Skeletal muscle satellite cell (primary cell): ENCODE measurements around the gene ZNF618.

Experiments
- H3K27me3 ChIP-seq: 2 replicates; pipeline ENCODE4 v1.7.0; 2013; ENCODE audit warnings: low read length; ENCODE audit not compliant: control insufficient read depth, insufficient read depth
- H3K36me3 ChIP-seq: 2 replicates; pipeline ENCODE4 v1.7.0; 2013; ENCODE audit warnings: mild to moderate bottlenecking, control low read depth, low read length; ENCODE audit not compliant: insufficient read depth
- H3K4me1 ChIP-seq: 2 replicates; pipeline ENCODE4 v1.7.0; 2013; ENCODE audit warnings: low read length; ENCODE audit not compliant: control insufficient read depth, insufficient read depth
- H3K4me2 ChIP-seq: 2 replicates; pipeline ENCODE4 v1.7.0; 2013; ENCODE audit warnings: mild to moderate bottlenecking, low read length
- H3K4me3 ChIP-seq: 2 replicates; pipeline ENCODE4 v1.7.0; 2013; ENCODE audit warnings: low read length
- H3K9ac ChIP-seq: 2 replicates; pipeline ENCODE4 v1.7.0; 2013; ENCODE audit warnings: mild to moderate bottlenecking, low read depth, low read length, moderate library complexity
- H3K9me3 ChIP-seq: replicated peaks from 2 replicates; pipeline ENCODE4 v1.7.0; 2013; ENCODE audit warnings: mild to moderate bottlenecking, control low read depth, low read length

ZNF618 gene

DNA sequence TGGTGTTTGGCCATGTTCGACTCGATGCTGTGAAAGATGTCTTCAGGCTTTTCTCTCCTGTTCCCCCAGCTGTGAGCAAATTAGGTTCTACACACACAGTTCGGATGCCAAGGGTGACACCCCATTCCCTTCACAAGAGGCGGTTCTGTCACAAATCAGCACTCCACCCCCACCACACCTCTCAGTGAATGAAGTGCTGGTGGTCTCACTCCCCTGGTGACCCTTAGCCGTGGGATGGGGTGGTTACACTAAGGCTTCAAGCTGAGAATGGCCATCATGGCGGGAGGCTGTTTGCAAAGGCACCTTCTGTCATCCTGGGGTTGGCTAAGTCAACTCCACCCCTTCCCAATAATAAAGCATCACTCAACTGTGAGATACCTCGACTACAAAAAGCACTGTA lies 175.6 kb downstream of the ZNF618 start:
- H3K4me2 ChIP-seq, result no peak overlapping the region
- H3K36me3 ChIP-seq, result peaks cover 31% of the 10 kb centered on the region

DNA sequence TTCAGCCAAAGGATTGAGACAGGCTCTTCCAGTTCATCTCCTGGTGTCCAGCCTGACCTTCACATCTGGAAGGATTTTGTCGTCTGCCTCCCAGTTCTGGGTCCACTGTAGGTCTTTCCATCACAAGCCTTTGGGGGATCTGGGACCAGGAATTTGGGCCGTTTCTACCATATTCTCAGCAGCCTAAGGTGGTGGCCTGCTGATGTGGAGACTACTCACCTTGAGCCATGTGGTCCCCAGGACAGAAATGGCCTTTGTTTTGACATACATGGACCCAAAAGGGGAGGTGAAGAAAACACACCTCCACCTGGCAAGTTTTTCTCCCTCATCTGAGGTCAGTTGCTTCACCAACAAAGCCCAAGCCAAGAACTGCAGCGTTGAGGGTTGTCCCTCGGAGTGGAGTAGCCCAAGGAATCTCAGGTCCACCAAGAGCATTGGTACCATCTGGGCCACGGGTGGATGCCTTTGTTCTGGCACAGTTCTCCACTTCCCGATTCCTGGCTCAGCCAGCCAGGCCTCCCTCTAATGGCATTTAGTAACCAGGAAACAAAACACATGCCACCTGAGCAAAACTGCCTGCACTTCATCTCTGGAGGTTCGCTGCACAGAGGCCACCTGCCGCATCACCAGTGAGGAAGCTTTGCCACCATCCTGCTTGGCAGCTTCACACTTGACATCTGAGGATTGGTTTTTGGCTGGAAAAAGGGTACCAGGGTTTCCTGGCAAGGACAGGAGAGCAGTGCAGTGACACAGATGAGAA lies 177.3 kb downstream of the ZNF618 start:
- no peaks in the 10 kb centered on the region for H3K9me3 ChIP-seq
- H3K36me3 ChIP-seq, result peaks cover 22% of the 10 kb centered on the region
- H3K4me1 ChIP-seq, result no peaks in the 10 kb centered on the region
- H3K9ac ChIP-seq, result no peak overlapping the region
- no peak overlapping the region for H3K4me3 ChIP-seq
- no peak overlapping the region for H3K4me2 ChIP-seq
- no peaks in the 10 kb centered on the region for H3K27me3 ChIP-seq

More for the DNA sequence above, 175.6 kb downstream of the ZNF618 start:
- Histone ChIP-seq H3K9ac (no peak overlapping the region), H3K9me3 (no peaks in the 10 kb centered on the region), H3K27me3 (no peaks in the 10 kb centered on the region), H3K4me3 (no peak overlapping the region), H3K4me1 (no peaks in the 10 kb centered on the region)

DNA sequence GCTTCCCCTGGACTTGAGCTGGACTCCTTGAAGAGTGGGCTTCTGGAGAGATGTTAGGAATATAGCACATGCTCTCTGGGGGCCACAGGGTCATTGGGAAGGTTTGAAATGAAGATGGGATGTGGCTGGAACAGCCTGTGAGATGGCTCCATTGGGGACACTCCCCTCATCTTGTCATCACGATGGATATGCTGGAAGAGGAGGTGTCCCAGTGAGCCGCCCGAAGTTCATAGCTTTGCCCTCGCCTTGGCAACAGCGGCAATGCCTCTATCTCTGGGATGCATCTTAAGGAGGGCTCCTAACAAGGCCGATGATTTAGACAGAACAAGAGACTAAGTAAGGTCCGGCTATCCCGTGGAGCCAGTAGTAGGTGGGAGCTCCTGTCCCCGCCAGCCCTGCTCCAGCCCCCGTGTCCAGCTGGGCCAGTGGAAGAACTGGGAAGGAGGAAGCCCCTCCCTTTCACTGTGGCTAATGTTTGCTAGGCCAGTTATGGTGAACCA lies 178.1 kb downstream of the ZNF618 start:
- H3K36me3 ChIP-seq, result peaks cover 14% of the 10 kb centered on the region
- H3K27me3 ChIP-seq, result no peaks in the 10 kb centered on the region
- no peaks in the 10 kb centered on the region for H3K4me1 ChIP-seq
- H3K4me2 ChIP-seq, result no peak overlapping the region
- no peaks in the 10 kb centered on the region for H3K9me3 ChIP-seq
- no peak overlapping the region for H3K4me3 ChIP-seq
- no peak overlapping the region for H3K9ac ChIP-seq

DNA sequence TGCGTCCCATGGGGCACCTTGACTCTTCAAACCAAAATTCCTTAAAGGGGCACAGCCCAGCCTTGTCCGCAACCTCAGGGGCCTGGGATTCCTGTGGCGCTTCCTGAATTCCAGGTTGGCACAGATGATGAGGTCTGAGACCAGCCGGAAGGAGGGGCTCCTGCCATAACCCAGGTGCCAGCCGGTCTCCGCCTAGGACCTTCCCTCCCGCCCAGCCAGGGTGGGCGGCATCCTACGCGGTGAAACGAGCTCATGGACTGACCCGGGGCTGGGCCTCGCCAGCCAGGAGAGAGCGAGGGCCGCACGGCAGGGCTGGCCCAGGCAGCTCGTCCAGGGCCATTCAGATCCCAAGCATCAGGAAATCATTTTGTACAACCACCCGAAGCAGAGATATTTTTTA lies 179.0 kb downstream of the ZNF618 start:
- H3K4me2 ChIP-seq, result no peak overlapping the region
- H3K4me1 ChIP-seq, result no peaks in the 10 kb centered on the region
- no peaks in the 10 kb centered on the region for H3K9me3 ChIP-seq
- H3K4me3 ChIP-seq, result no peak overlapping the region
- no peak overlapping the region for H3K9ac ChIP-seq
- H3K36me3 ChIP-seq, result peaks cover 8% of the 10 kb centered on the region
- H3K27me3 ChIP-seq, result no peaks in the 10 kb centered on the region

DNA sequence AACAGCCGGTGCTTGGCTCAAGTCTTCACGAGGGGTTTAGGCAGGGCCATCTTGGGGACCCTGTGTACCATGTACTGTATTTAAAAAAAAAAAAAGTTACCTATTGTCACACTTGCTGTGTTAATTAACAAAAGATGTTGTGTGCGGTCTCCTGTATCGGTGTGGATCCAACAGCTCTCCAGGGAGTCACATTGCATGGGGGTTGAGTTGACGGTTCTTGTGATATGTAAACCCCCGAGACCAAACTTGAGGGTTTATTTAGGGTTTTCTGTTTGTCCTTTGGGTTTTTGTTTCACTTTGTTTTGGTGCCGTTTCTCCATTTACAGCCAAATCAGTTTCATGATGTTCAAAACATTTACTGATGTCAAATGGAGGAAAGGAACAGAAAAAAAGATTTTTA lies 179.8 kb downstream of the ZNF618 start:
- Histone ChIP-seq H3K9ac (no peak overlapping the region), H3K4me1 (no peaks in the 10 kb centered on the region), H3K4me2 (no peak overlapping the region), H3K27me3 (no peaks in the 10 kb centered on the region), H3K36me3 (peaks cover 8% of the 10 kb centered on the region), H3K4me3 (no peak overlapping the region), H3K9me3 (no peaks in the 10 kb centered on the region)

DNA sequence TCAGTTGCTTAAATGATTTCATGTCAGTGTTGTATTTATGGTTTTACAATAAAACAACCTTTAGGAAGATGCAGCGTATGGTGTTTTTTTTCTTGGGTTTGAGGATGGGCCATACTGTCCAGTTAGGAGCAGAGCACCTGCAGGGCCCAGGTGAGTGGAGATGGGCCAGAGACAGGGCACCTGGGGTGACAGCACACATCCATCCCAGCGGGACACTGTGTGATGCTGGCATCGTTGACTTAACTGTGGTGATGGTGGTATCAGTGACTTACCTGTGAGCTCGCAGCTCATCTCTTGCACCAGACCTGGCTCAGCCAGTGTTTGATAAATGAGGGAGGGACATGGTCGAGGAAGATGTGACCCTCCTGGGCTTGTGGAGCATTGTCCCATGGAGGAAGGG lies 180.4 kb downstream of the ZNF618 start:
- H3K9ac ChIP-seq, result no peak overlapping the region
- no peaks in the 10 kb centered on the region for H3K27me3 ChIP-seq
- peaks cover 5% of the 10 kb centered on the region for H3K36me3 ChIP-seq
- H3K9me3 ChIP-seq, result no peaks in the 10 kb centered on the region
- no peak overlapping the region for H3K4me2 ChIP-seq
- no peaks in the 10 kb centered on the region for H3K4me1 ChIP-seq
- no peak overlapping the region for H3K4me3 ChIP-seq

DNA sequence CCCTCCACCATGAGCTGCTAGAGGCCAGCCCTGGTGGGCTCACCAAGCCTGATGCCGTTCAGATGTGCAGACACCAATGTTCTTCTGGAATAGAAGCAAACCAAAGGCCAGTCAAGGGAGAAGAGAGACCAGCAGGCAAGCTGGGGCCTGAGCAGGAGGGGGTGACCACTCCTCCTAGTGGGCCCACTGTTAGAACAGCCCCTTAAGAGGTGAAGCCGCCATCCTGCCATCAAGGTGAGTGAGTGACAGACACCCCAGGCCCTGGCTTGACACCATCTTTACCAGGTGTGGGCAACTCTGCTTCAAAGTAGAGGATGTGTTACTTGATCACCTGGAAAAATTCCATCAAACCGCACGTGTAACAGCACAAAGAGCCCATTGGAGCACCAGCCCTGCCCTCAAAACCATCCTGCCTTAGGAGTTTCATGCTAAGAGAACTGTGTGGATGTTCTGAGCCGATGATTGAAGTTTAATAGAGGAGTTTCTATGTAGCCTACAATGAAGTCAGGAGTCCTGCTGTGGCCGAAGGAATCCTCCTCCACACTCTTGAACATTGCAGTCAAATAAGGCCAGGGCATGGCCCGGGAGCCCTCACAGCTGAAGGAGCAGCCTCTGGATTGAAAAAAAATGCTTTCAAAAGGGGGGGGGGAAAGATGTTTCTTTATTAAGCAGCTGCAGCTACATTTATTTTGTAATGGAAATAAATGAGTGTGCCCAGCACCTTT lies 181.2 kb downstream of the ZNF618 start:
- no peak overlapping the region for H3K4me3 ChIP-seq
- H3K9ac ChIP-seq, result no peak overlapping the region

DNA sequence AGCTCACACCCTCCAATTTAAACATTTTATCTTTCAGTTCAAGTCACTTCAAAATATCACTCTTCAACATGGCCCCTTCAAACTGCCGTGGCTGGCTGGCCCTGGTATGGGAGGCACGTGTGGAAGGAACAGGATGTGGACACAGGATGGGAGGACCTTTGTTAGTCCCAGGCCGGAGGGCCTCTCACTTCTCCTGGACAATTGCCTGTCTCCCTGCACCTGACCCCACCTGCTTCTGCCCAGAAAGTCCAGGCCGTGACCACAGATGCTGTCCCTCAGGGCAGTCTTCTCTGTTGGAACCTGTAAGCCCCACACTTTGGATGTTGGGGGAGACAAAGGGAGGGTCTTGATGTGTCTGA lies 182.6 kb downstream of the ZNF618 start:
- Histone ChIP-seq H3K4me1 (no peaks in the 10 kb centered on the region), H3K9ac (no peak overlapping the region), H3K4me2 (no peak overlapping the region), H3K9me3 (no peaks in the 10 kb centered on the region), H3K36me3 (no peaks in the 10 kb centered on the region), H3K4me3 (no peak overlapping the region), H3K27me3 (peaks cover 15% of the 10 kb centered on the region)

More for the DNA sequence above, 181.2 kb downstream of the ZNF618 start:
- Histone ChIP-seq H3K27me3 (peaks cover 1% of the 10 kb centered on the region), H3K9me3 (no peaks in the 10 kb centered on the region), H3K4me2 (no peak overlapping the region), H3K4me1 (no peaks in the 10 kb centered on the region), H3K36me3 (no peaks in the 10 kb centered on the region)

DNA sequence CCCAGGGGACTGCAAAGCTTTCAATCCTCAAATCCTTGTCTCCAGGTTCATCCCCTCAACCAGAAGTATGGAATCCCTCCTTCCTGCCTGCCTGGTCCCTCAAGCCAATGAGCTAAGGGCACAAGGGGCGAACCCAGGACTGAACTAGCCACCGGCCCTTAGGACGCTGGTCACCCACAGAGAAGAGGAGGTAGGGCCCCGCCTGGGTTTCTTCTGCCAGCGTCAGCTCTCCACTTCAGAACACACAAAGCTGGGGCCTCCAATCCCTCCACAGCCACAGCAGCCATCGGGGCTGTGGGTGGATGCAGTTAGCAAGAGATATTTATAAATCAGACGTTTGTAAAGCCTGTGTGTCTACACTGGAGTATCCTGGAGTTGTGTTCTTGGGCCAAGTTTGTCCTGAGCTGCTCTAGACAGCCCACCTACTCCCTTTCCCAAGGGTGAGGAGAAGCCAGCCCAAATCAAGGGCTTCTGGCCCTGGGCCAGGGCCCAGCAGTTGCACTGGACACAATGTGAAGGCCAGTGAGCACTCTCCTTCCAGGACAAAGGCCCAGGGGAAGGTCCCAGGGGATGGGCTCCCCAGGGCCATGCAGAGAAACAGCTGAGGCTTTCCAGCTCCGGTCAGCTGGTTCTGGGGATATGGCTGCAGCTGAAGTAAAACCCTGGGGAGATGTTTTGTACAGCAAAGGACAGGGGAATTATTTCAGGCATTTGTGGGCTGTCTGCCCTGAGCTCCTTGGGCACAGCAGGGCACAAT lies 183.1 kb downstream of the ZNF618 start:
- Histone ChIP-seq H3K36me3 (no peaks in the 10 kb centered on the region), H3K4me1 (no peaks in the 10 kb centered on the region), H3K27me3 (peaks cover 19% of the 10 kb centered on the region), H3K9ac (no peak overlapping the region), H3K4me3 (no peak overlapping the region), H3K9me3 (no peaks in the 10 kb centered on the region), H3K4me2 (no peak overlapping the region)

DNA sequence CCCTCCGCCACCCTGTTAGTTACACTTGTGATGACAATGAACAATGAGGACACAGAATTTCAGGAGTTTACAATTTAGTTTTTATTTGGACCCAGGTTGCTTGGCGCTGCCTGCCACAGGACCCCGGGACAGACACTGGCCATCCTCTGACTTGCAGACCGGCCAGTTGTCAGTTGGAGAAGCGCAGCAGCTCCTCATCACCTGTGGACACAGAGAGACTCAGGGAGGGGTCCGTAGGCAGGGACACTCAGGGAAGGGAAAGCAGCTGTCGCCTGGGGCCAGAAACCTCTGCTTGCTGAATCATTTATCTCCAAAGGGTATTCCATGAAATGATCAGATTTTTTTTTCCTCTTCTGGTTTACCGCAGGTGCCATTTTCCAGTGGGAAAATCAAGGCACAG lies 184.0 kb downstream of the ZNF618 start:
- peaks cover 22% of the 10 kb centered on the region for H3K27me3 ChIP-seq
- H3K9me3 ChIP-seq, result no peaks in the 10 kb centered on the region
- no peak overlapping the region for H3K4me3 ChIP-seq
- H3K4me2 ChIP-seq, result no peak overlapping the region
- H3K36me3 ChIP-seq, result no peaks in the 10 kb centered on the region
- no peak overlapping the region for H3K9ac ChIP-seq
- H3K4me1 ChIP-seq, result no peaks in the 10 kb centered on the region

DNA sequence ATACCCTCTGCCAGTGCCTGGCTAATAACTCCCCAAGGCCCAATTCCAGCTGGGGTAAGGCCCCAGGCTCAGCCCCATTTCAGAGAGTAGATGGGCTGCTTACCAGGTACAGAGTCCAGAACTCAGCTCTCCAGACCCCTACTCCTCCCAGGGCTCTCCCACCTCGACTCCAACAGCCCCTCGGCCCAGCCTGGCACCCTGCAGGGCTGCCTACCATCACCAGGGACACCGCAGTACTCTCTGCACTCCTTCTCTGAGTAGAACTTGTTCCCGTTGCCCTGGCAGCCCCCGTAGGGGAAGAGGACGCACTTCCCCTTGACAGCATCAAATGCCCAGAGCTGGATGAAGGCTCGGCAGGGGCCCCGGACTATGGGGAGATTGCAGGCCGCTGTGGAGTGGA lies 184.6 kb downstream of the ZNF618 start:
- H3K36me3 ChIP-seq, result no peaks in the 10 kb centered on the region
- H3K4me2 ChIP-seq, result no peak overlapping the region
- no peak overlapping the region for H3K4me3 ChIP-seq
- no peaks in the 10 kb centered on the region for H3K9me3 ChIP-seq
- H3K4me1 ChIP-seq, result no peaks in the 10 kb centered on the region
- no peak overlapping the region for H3K9ac ChIP-seq
- H3K27me3 ChIP-seq, result peaks cover 27% of the 10 kb centered on the region
